ENCODE data around the gene CGB3.

- TF ChIP-seq POLR2A (IDR thresholded peaks at IDR 0.05) (no peak), CTCF (IDR thresholded peaks at IDR 0.05) (no peak)
These were observed 17.2 kb downstream of the CGB3 start for GRCh38 chr19:49006905-49007304.

Measured in lower leg skin (tissue), 3 donors.